ENCODE measurements around the gene SPAG6.

DNA sequence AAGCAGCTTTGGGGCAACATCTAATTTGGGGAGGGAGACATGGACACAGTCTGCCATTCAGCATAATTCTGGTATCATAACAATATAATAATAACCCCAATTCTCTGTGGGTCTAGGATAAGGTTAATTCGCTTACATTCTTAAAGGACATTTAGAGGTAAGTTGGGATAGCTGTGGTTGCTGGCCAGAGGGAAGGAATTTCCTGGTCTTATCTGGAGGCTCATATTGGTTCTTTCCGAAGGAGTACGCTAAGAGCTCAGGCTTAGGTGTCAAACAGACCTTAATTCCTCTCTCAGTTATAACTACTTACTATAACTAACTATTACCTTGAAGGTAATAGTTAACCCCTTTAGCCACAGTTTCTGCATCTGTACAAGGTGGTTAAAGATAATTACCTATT is 68.8 kb downstream of the SPAG6 start:
- TF ChIP-seq POLR2A (IDR thresholded peaks at IDR 0.05; ENCODE audit: control extremely low read depth in 1 of 2, low read depth in 2 of 2, low read length in 2 of 2) (no peak), RAD21 (IDR thresholded peaks at IDR 0.05 in 1 of 2, conservative IDR thresholded peaks at IDR 0.05 in 1 of 2; ENCODE audit: low read depth in 2 of 2, low read length in 2 of 2) (no peak)
- TF ChIP-seq, protein P1, sequence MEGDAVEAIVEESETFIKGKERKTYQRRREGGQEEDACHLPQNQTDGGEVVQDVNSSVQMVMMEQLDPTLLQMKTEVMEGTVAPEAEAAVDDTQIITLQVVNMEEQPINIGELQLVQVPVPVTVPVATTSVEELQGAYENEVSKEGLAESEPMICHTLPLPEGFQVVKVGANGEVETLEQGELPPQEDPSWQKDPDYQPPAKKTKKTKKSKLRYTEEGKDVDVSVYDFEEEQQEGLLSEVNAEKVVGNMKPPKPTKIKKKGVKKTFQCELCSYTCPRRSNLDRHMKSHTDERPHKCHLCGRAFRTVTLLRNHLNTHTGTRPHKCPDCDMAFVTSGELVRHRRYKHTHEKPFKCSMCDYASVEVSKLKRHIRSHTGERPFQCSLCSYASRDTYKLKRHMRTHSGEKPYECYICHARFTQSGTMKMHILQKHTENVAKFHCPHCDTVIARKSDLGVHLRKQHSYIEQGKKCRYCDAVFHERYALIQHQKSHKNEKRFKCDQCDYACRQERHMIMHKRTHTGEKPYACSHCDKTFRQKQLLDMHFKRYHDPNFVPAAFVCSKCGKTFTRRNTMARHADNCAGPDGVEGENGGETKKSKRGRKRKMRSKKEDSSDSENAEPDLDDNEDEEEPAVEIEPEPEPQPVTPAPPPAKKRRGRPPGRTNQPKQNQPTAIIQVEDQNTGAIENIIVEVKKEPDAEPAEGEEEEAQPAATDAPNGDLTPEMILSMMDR (IDR thresholded peaks at IDR 0.05; ENCODE audit: control extremely low read depth in 1 of 3, insufficient read depth in 1 of 3, low read depth in 1 of 3, low read length in 3 of 3), result no peak

Measured in H1 (cell line).